ENCODE results near the gene MRPL32.

DNA sequence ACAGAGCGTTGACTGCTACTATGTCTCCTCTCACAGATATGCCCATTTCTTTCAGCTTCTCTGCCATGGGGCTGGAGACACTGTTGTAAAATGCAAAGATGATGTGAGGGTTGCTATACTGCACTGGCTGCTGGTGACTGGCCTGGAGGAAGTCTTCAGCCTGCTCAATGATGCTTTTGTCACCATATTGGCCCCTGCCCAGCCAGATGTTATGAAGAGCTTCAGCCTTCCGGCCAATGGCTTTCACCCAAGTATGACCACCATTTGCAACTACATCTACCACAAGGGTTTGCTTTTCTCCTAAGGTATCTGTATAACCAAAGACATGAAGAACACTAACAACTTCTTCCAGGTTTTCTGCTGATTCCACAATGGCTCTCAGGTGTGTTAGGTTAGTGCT, 21.9 kb upstream of the MRPL32 start:
- TF ChIP-seq, protein P1, sequence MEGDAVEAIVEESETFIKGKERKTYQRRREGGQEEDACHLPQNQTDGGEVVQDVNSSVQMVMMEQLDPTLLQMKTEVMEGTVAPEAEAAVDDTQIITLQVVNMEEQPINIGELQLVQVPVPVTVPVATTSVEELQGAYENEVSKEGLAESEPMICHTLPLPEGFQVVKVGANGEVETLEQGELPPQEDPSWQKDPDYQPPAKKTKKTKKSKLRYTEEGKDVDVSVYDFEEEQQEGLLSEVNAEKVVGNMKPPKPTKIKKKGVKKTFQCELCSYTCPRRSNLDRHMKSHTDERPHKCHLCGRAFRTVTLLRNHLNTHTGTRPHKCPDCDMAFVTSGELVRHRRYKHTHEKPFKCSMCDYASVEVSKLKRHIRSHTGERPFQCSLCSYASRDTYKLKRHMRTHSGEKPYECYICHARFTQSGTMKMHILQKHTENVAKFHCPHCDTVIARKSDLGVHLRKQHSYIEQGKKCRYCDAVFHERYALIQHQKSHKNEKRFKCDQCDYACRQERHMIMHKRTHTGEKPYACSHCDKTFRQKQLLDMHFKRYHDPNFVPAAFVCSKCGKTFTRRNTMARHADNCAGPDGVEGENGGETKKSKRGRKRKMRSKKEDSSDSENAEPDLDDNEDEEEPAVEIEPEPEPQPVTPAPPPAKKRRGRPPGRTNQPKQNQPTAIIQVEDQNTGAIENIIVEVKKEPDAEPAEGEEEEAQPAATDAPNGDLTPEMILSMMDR (IDR thresholded peaks at IDR 0.05) = no peak
- no peak for TF ChIP-seq POLR2A (IDR thresholded peaks at IDR 0.05)
